Bone marrow (tissue), 2 donors: ENCODE measurements around the gene SLC41A2.

Experiments
- DNase-seq, 2 donors: peaks; one replicate each; lab custom pipeline; 2025; lab: John Stamatoyannopoulos, UW

Gene SLC41A2

DNA sequence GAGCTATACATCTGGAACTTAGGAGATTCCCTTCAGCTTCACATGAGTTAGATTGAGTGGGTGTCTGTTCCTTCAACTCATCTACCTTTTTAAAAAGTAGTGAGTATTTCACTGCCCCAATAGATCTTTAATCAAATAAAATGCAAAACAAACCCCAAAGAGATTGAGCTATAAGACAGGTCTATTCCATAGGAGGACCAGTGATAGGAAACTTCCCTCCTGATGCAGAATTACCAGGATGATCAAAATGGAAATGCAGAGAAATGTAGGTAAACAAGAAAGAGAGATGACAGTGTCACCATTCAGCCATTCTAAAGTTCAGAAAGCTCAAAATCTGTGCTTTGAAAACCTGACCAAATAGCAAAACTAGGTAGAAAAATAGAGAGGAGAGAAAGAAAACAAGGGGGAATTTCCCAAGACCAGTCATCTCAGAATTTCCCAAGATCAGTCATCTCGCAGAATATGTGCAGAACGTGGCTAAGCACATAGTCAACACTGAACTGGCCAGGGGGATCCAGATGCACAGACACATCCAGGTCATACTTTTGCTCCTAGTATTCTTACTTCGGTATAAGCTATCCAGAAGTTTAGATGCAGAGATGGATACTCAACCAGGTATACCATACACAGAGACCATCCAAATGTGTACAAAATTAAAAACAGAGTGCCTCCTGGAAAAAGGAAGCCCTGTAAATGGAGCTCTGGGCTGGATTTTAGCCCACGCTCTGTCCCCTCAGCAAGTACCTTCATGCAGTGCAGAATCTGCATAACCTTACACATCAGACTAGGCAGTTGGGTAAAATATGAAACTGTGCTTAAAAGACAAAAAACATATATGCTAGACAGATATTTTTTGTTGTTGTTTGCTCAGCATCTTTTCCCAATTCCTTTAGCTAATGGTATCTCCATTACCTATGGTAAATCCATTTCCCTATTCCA, 27.4 kb downstream of the SLC41A2 start:
- DNase-seq = no peak

DNA sequence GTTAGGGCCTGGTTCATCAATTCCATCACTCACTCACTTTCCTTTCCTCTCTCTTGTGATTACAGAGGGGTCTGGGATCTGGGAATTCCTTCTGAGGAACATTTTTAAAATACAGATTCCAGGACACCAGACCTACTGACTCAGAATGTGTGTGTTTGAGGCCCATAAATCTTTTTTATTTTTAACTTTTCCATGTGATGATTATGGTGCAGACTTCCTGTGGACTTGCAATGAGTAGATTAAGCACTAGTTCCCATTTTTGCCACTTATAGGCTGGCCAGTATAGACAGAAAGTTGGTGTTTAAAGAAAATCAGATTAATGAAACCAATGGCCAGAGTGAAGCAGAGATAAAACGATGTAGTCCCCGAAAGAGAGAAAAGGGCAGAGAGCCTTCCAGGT, 28.1 kb downstream of the SLC41A2 start:
- DNase-seq = no peak

GRCh38 chr12:104929368-104929767, 28.7 kb downstream of the SLC41A2 start:
- no peak for DNase-seq

DNA sequence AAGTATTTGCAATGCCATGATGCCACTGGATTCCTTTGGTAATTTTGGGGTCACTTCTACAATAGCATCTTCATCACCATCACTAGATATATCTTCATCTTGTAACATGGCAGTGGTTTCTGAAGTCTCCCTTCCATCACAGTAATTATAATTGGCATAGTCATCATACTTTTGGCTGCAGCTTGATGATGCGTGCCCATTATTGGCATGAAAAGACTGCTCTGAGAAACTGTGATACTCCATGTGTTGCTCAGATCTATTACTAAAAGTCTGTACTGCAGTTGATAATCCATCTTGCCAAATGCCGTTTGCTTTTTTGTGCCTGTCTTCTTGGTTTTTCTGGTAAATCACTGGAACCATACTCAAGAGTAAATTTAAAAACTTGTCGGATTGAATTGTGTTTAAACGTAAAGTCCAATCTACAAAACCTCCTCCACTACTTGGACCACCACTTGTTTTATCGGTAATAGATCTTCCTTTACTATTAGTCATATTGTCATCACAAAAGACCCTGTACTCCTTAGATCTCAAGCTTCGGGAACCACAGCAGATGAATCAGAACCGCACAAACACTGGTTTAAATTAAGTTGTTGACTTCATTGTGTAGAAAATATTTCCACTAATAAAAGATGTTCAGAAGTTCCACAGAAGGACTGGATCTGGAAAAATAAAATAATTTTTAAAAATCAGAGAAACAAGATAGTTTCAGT, 29.9 kb downstream of the SLC41A2 start:
- no peak for DNase-seq

DNA sequence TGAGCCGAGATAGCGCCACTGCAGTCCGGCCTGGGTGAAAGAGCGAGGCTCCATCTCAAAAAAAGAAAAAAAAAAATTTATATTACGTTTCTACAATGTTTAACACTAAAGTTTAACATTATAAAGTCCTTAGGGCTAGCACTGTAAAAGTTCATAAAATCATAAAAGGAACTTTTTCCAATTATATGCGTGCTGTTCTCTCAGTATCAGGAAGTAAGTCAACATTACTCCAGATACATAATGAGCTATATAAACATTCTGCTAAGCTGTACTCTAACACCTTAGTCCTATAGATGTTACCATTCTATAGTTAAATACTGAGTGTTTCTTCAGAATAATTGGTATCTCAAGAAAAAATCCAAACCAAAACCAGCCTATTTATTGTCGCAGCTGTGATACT, 32.6 kb downstream of the SLC41A2 start:
- DNase-seq = no peak

DNA sequence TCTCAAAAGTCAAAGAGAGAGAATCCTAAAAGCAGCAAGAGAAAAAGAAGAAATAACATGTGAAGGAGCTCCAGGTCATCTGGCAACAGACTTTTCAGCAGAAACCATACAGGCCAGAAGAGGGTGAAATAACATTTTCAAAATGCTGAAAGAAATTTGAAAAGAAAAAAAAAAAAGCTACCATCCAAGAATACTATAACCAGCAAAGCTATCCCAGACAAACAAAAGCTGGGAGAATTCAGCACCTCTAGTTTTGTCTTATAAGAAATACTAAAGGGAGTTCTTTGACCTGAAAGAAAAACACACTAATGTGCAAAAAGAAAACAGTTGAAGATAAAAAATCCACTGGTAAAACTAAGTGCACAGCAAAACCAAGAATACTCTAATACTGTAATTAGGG, 36.8 kb downstream of the SLC41A2 start:
- no peak for DNase-seq

- no peak for DNase-seq
Measured at GRCh38 chr12:104911942-104912341, 46.1 kb downstream of the SLC41A2 start.

DNA sequence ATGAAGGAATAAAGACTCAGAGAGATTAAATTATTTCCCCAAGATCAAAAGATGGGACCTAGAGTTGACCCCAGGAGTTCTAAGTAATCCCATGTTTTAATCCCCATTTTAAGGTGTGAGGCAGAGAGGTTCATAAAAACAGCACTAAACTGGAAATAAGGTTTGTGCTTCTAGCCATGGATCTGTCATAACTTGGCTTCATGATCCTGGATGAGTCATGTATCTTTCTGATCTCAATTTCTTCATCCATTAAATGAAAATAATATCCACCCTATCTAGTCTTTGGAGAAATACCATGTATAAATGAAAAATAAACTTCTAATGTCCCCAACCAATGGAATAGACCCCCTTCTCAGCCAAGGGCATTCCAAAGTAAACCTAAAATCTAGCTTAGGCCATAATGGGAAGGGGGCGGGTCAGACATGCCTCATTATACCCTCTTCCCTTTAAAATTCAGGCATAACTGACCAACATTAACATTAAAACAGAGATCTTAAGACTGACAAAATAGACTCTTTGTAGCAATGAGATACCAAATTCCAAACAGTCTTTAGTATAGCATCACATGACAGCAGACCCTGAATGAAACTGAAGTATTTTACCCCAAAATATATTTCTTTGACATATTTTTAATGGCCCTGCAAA, 47.8 kb downstream of the SLC41A2 start:
- no peak for DNase-seq

- DNase-seq = no peak
Measured at GRCh38 chr12:104909761-104910160, 48.3 kb downstream of the SLC41A2 start.
